B cell (primary cell): ENCODE measurements around the gene VPS45. TPM values are rescaled to one million over a fixed set of nuclear protein-coding genes. Genes with fewer than 3 reads are reported as not detected.
"Not testable (repeated sequence)": the region's sequence is repeated elsewhere in the genome, so short reads cannot be mapped to it uniquely, and the experiment has no call there.

Experiments used
- ATAC-seq: fragments of 200-7000 bp; cut with Tn5 transposase; one replicate; pipeline ENCODE4 v1.10.0; 2021; ENCODE audit warnings: low read depth, mild to moderate bottlenecking, moderate number of reproducible peaks, moderate library complexity
- CTCF ChIA-PET: fragments of 350-600 bp; sonication (Branson Sonifier 250); formaldehyde crosslinking; loops from one replicate; lab custom pipeline; 2021; ENCODE audit warnings: antibody characterized with exemption, inconsistent platforms; lab: Charles Lee
- POLR2A ChIA-PET: fragments of 350-600 bp; sonication (Branson Sonifier 250); formaldehyde crosslinking; loops from one replicate; lab custom pipeline; 2021; ENCODE audit warnings: antibody characterized with exemption; lab: Charles Lee
- DNase-seq: peaks from one replicate; pipeline ENCODE4 v3.0.0; 2013
- H2AFZ ChIP-seq: 2 replicates; pipeline ENCODE4 v1.6.1; 2012; ENCODE audit warnings: mild to moderate bottlenecking, low read depth, low read length; ENCODE audit not compliant: insufficient read depth, poor library complexity, severe bottlenecking
- H3K27ac ChIP-seq, 2 donors: 1 replicate in 1 of 2; 2 replicates in 1 of 2; pipeline ENCODE4 v1.5.1; 2012 to 2013; ENCODE audit warnings: low read length in 2 of 2, mild to moderate bottlenecking in 2 of 2, moderate library complexity in 1 of 2
- H3K27me3 ChIP-seq, 4 experiments: fragments of 200-600 bp in 1 of 4; sonication (generic) in 1 of 4; replicated peaks in 1 of 4; 1 replicate in 2 of 4; 2 replicates in 2 of 4; pipeline versions ENCODE4 v1.6.1 to v1.7.0; 2013 to 2016; ENCODE audit warnings: low read length in 3 of 4, mild to moderate bottlenecking in 2 of 4, mixed read lengths in 1 of 4, moderate library complexity in 1 of 4; ENCODE audit not compliant: insufficient read depth in 4 of 4, control insufficient read depth in 3 of 4; ENCODE audit errors: control extremely low read depth in 1 of 4
- H3K36me3 ChIP-seq, 2 experiments: replicated peaks in 1 of 2; 1 replicate in 1 of 2; 2 replicates in 1 of 2; pipeline versions ENCODE4 v1.6.1 to v1.7.1; 2013; ENCODE audit warnings: low read length in 1 of 2; ENCODE audit not compliant: insufficient read depth in 2 of 2, control insufficient read depth in 1 of 2; ENCODE audit errors: control extremely low read depth in 1 of 2, extremely low read depth in 1 of 2
- H3K4me1 ChIP-seq, 2 donors: fragments of 200-600 bp in 1 of 2; sonication (generic) in 1 of 2; 1 replicate in 1 of 2; 2 replicates in 1 of 2; pipeline versions ENCODE4 v1.5.1 to v1.6.1; 2013 to 2017; ENCODE audit warnings: low read length in 2 of 2; ENCODE audit not compliant: control insufficient read depth in 2 of 2, insufficient read depth in 2 of 2
- H3K4me2 ChIP-seq: replicated peaks from 2 replicates; pipeline ENCODE3; 2012; ENCODE audit warnings: mild to moderate bottlenecking, low read depth, low read length; ENCODE audit not compliant: poor library complexity, severe bottlenecking
- H3K4me3 ChIP-seq, 5 experiments: fragments of 200-600 bp in 1 of 5; sonication (generic) in 1 of 5; 1 replicate in 3 of 5; 2 replicates in 2 of 5; pipeline versions ENCODE4 v1.5.1 to v1.7.0; 2011 to 2016; ENCODE audit warnings: low read length in 4 of 5, mild to moderate bottlenecking in 4 of 5, low read depth in 2 of 5, control low read depth in 1 of 5, moderate library complexity in 1 of 5; ENCODE audit not compliant: insufficient read depth in 1 of 5; ENCODE audit errors: control extremely low read depth in 1 of 5, extremely low read depth in 1 of 5
- H3K79me2 ChIP-seq: fragments of 200-600 bp; sonication (generic); one replicate; pipeline ENCODE4 v1.6.0; 2016; ENCODE audit warnings: low read length; ENCODE audit not compliant: control insufficient read depth, insufficient read depth
- H3K9ac ChIP-seq: fragments of 200-600 bp; sonication (generic); 2 replicates; pipeline ENCODE4 v1.6.1; 2017; ENCODE audit warnings: mild to moderate bottlenecking, low read length, moderate library complexity
- H3K9me3 ChIP-seq, 3 donors: one replicate each; pipeline versions ENCODE4 v1.6.1 to v1.7.1; 2013; ENCODE audit warnings: low read length in 2 of 3; ENCODE audit not compliant: control insufficient read depth in 2 of 3, insufficient read depth in 1 of 3; ENCODE audit errors: control extremely low read depth in 1 of 3
- H4K20me1 ChIP-seq: 2 replicates; pipeline ENCODE4 v1.6.0; 2012; ENCODE audit warnings: mild to moderate bottlenecking, low read length; ENCODE audit not compliant: insufficient read depth, control insufficient read depth, poor library complexity, severe bottlenecking
- H3K27ac Mint-ChIP-seq: one replicate; pipeline ENCODE4 v1.8.0; 2021; ENCODE audit warnings: mixed read lengths
- H3K27me3 Mint-ChIP-seq: one replicate; pipeline ENCODE4 v1.8.0; 2021; ENCODE audit warnings: mixed read lengths
- H3K4me1 Mint-ChIP-seq: one replicate; pipeline ENCODE4 v1.8.0; 2021; ENCODE audit warnings: mixed read lengths
- H3K4me3 Mint-ChIP-seq: one replicate; pipeline ENCODE4 v1.8.0; 2021; ENCODE audit warnings: mixed read lengths
- H3K9me3 Mint-ChIP-seq: one replicate; pipeline ENCODE4 v1.8.0; 2022; ENCODE audit warnings: mixed read lengths; ENCODE audit not compliant: insufficient read depth
- EZH2 ChIP-seq: IDR thresholded peaks from 2 replicates; pipeline ENCODE4 v1.6.1; 2012; ENCODE audit warnings: borderline replicate concordance, low read depth, mild to moderate bottlenecking, moderate library complexity, low read length; ENCODE audit not compliant: insufficient read depth, poor library complexity, severe bottlenecking
- WGBS: methylation state at CpG from one replicate; pipeline ENCODE4 v1.1.5; 2013; ENCODE audit warnings: missing lambda C conversion rate; ENCODE audit not compliant: insufficient coverage; 5-methylcytosine and 5-hydroxymethylcytosine counted together
- intact Hi-C: fragments of 100-400 bp; cut with micrococcal nuclease; formaldehyde crosslinking; loops from one replicate; pipeline ENCODE4 v1.10.0; 2022
- polyA plus RNA-seq: library from polyadenylated mRNA; depleted of rRNA; stranded (reverse); fragments of >200 nt; gene quantifications from 2 replicates; pipeline ENCODE4 v1.2.3, GENCODE V29; 2012
- total RNA-seq, 2 donors: library from RNA; stranded (reverse); fragments of 120-200 nt in 1 of 2; gene quantifications; 1 replicate in 1 of 2; 2 replicates in 1 of 2; pipeline versions ENCODE4 v1.2.3 to v1.2.4, GENCODE V29; 2013 to 2022
- TF ChIP-seq, protein P1 (sequence below): fragments of 200-600 bp; IDR thresholded peaks from one replicate; pipeline ENCODE4 v1.8.0; 2022; ENCODE audit warnings: antibody characterized with exemption, mild to moderate bottlenecking

The VPS45 gene
- total and polyA plus RNA-seq, 2 donors (not counting 1 experiment from before 2014, with no cell fraction given), result 23.4 to 49.1 TPM

DNA sequence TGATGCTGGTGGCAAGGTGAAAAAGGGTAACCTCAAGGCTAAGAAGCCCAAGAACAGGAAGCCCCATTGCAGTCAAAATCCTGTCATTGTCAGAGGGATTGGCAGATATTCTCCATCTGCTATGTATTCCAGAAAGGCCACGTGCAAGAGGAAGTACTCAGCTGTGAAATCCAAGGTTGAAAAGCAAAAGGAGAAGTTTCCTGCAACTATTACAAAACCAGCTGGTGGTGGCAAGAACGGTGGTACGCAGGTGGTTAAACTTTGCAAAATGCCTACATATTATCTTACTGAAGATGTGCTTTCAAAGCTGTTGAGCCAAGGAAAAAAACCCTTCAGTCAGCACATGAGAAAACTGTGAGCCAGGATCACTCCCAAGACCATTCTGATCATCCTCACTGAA lies 13.7 kb upstream of the VPS45 start:
- Mint-ChIP-seq H3K27me3 (no peaks in the 10 kb centered on the region), H3K4me3 (peak overlapping the region; percentile 10), H3K4me1 (peaks cover 20% of the 10 kb centered on the region), H3K9me3 (no peaks in the 10 kb centered on the region), H3K27ac (no peak overlapping the region)
- H3K9ac ChIP-seq, result no peak overlapping the region
- no peak for DNase-seq
- no peak for ATAC-seq
- no peak overlapping the region for H3K4me3 ChIP-seq
- no peaks in the 10 kb centered on the region for H3K36me3 ChIP-seq
- POLR2A ChIA-PET, result interaction anchor here (0.6 kb wide), 1 partner anchor 57 kb away, joined by 3 read pairs; no protein-coding TSS in a partner anchor
- TF ChIP-seq EZH2, result no peak
- TF ChIP-seq, protein P1, sequence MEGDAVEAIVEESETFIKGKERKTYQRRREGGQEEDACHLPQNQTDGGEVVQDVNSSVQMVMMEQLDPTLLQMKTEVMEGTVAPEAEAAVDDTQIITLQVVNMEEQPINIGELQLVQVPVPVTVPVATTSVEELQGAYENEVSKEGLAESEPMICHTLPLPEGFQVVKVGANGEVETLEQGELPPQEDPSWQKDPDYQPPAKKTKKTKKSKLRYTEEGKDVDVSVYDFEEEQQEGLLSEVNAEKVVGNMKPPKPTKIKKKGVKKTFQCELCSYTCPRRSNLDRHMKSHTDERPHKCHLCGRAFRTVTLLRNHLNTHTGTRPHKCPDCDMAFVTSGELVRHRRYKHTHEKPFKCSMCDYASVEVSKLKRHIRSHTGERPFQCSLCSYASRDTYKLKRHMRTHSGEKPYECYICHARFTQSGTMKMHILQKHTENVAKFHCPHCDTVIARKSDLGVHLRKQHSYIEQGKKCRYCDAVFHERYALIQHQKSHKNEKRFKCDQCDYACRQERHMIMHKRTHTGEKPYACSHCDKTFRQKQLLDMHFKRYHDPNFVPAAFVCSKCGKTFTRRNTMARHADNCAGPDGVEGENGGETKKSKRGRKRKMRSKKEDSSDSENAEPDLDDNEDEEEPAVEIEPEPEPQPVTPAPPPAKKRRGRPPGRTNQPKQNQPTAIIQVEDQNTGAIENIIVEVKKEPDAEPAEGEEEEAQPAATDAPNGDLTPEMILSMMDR, result no peak
- H3K4me2 ChIP-seq, result no peak overlapping the region
- no peaks in the 10 kb centered on the region for H3K9me3 ChIP-seq
- H3K79me2 ChIP-seq, result no peaks in the 10 kb centered on the region
- intact Hi-C loops, result loop anchor here (5.0 kb wide), 1 partner anchor 152 kb away; no protein-coding TSS in a partner anchor
- peaks cover 8% of the 10 kb centered on the region in 2 donors for H3K4me1 ChIP-seq
- H3K27me3 ChIP-seq, result no peaks in the 10 kb centered on the region
- no peak overlapping the region for H2AFZ ChIP-seq
- H4K20me1 ChIP-seq, result no peaks in the 10 kb centered on the region
- WGBS, result 0% methylated on average over 1 of the region's 3 CpGs
- CTCF ChIA-PET, result interaction anchor here (1.2 to 3.5 kb wide), 5 partner anchors 69 to 134 kb away, joined by 3 to 30 read pairs (median 4); no protein-coding TSS in a partner anchor
- H3K27ac ChIP-seq, result no peak overlapping the region

DNA sequence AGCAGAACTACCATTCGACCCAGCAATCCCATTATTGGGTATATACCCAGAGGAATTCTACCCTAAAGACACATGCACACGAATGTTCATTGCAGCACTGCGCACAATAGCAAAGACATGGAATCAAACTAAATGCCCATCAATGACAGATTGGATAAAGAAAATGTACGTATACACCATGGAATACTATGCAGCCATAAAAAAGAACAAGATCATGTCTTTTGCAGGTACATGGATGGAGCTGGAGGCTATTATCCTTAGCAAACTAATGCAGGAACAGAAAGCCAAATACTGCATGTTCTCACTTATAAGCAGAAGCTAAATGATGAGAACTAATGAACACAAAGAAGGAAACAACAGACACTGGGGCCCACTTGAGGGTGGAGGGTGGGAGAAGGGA lies 12.1 kb upstream of the VPS45 start:
- POLR2A ChIA-PET, H3K4me3 ChIP-seq, H3K9me3 ChIP-seq, H4K20me1 ChIP-seq, H3K4me1 ChIP-seq, H3K27me3 Mint-ChIP-seq, H3K9me3 Mint-ChIP-seq, H3K79me2 ChIP-seq, H2AFZ ChIP-seq, H3K36me3 ChIP-seq, H3K27me3 ChIP-seq, DNase-seq, H3K27ac Mint-ChIP-seq, intact Hi-C loops, H3K4me3 Mint-ChIP-seq, ATAC-seq, H3K27ac ChIP-seq, H3K4me2 ChIP-seq, H3K9ac ChIP-seq: not testable (repeated sequence)
- no CpG with 5 or more reads among the region's 4 CpGs for WGBS
- CTCF ChIA-PET, result interaction anchor here (2.3 to 3.5 kb wide), 2 partner anchors 94 to 132 kb away, joined by 11 to 30 read pairs; no protein-coding TSS in a partner anchor
- peaks cover 19% of the 10 kb centered on the region for H3K4me1 Mint-ChIP-seq
